Activated CD4-positive, alpha-beta T cell treated with anti-CD3 and anti-CD28 coated beads, Interleukin-2, amount 50 U/mL, for 24 hours (primary cell): ENCODE results near the gene RIIAD1.
"Not testable (repeated sequence)": the region's sequence is repeated elsewhere in the genome, so short reads cannot be mapped to it uniquely, and the experiment has no call there.

Source experiments
- DNase-seq, 2 donors: peaks; one replicate each; pipeline ENCODE4 v3.0.0-alpha.2; 2020; ENCODE audit warnings: low read depth in 1 of 2, low spot score in 1 of 2

Gene RIIAD1

GRCh38 chr1:151720974-151721787 lies at the start of gene RIIAD1:
Gene RIIAD1, plus strand, starts transcription at chr1:151721522. Its CDS starts 15 bp downstream, at chr1:151721537.
- DNase-seq = peak in 1 of 2 donors; percentile 21

GRCh38 chr1:151673407-151673806 lies 47.9 kb upstream of the RIIAD1 start:
- no peak for DNase-seq

- no peak for DNase-seq
Observed at GRCh38 chr1:151680391-151680790, 40.9 kb upstream of the RIIAD1 start.

- no peak for DNase-seq
Observed at GRCh38 chr1:151680826-151681225, 40.5 kb upstream of the RIIAD1 start.

- no peak for DNase-seq
Observed at GRCh38 chr1:151681923-151682322, 39.4 kb upstream of the RIIAD1 start.

- not testable (repeated sequence) for DNase-seq
Observed at GRCh38 chr1:151682901-151683300, 38.4 kb upstream of the RIIAD1 start.

GRCh38 chr1:151684128-151684527 lies 37.2 kb upstream of the RIIAD1 start:
- no peak for DNase-seq

GRCh38 chr1:151686561-151686960 lies 34.8 kb upstream of the RIIAD1 start:
- DNase-seq = no peak

GRCh38 chr1:151689494-151689893 lies 31.8 kb upstream of the RIIAD1 start:
- DNase-seq = no peak

GRCh38 chr1:151692226-151692625 lies 29.1 kb upstream of the RIIAD1 start:
- no peak for DNase-seq

GRCh38 chr1:151693057-151693651 lies 28.2 kb upstream of the RIIAD1 start:
- DNase-seq = no peak

GRCh38 chr1:151701515-151701914 lies 19.8 kb upstream of the RIIAD1 start:
- DNase-seq = no peak

- DNase-seq = no peak
Observed at GRCh38 chr1:151702936-151703335, 18.4 kb upstream of the RIIAD1 start.

- DNase-seq = no peak
Observed at GRCh38 chr1:151703813-151704212, 17.5 kb upstream of the RIIAD1 start.

GRCh38 chr1:151704246-151704645 lies 17.1 kb upstream of the RIIAD1 start:
- DNase-seq = no peak

GRCh38 chr1:151705146-151705545 lies 16.2 kb upstream of the RIIAD1 start:
- no peak for DNase-seq

GRCh38 chr1:151705753-151706463 lies 15.4 kb upstream of the RIIAD1 start:
- no peak for DNase-seq

- no peak for DNase-seq
Observed at GRCh38 chr1:151706464-151707415, 14.6 kb upstream of the RIIAD1 start.

GRCh38 chr1:151707541-151708065 lies 13.7 kb upstream of the RIIAD1 start:
- no peak for DNase-seq

- no peak for DNase-seq
Observed at GRCh38 chr1:151708891-151709290, 12.4 kb upstream of the RIIAD1 start.
